K562 (cell line): ENCODE data around the gene TLR6. TPM values are rescaled to one million over a fixed set of nuclear protein-coding genes. Genes with fewer than 3 reads are reported as not detected.

ENCODE experiments used
- ATAC-seq: fragments of 200-7000 bp; cut with Tn5 transposase; 3 replicates; pipeline ENCODE4 v1.9.1; 2020; ENCODE audit warnings: moderate library complexity
- BruUV-seq: library from RNA; stranded (reverse); fragments of 400-500 nt; replicated peaks from 2 replicates; lab custom pipeline; 2021; lab: Mats Ljungman, UMichigan
- CTCF ChIA-PET: fragments of 300-600 bp; formaldehyde crosslinking; extraction: SDS; loops from one replicate; lab custom pipeline; 2021; ENCODE audit warnings: low intra/inter-chr PET ratio; lab: Yijun Ruan, JAX
- POLR2A ChIA-PET: fragments of 300-600, 350-650 bp; sonication (Branson Sonifier 250); formaldehyde crosslinking; extraction: SDS; loops from one replicate; lab custom pipeline; 2021; ENCODE audit warnings: antibody characterized with exemption, inconsistent platforms; lab: Yijun Ruan, JAX
- DNase-seq, 4 experiments: peaks; one replicate each; pipeline versions ENCODE4 v3.0.0 to v3.0.0-alpha.2; 2011 to 2018; ENCODE audit warnings: low spot score in 3 of 4, mixed read lengths in 3 of 4; ENCODE audit errors: extremely low read depth in 1 of 4
- FAIRE-seq: peaks from 2 replicates; lab custom pipeline; 2011; peaks lifted over from hg19 to GRCh38; lab: Jason Lieb, UNC
- H2AFZ ChIP-seq: 2 replicates; pipeline ENCODE4 v1.6.0; 2011; ENCODE audit warnings: low read depth, low read length, control low read depth, inconsistent platforms
- H3K27ac ChIP-seq: fragments of 200-600 bp; 3 replicates; pipeline ENCODE4 v1.8.0; 2011; ENCODE audit warnings: low read depth, mild to moderate bottlenecking, control low read depth, inconsistent platforms, low read length, moderate library complexity, mixed read lengths; ENCODE audit errors: extremely low read depth
- H3K27me3 ChIP-seq, 2 experiments: fragments of 300-600 bp in 1 of 2; 2 replicates in 1 of 2; 3 replicates in 1 of 2; pipeline versions ENCODE4 v1.6.0 to v1.8.0; 2011; ENCODE audit warnings: inconsistent platforms in 2 of 2, low read length in 2 of 2, mild to moderate bottlenecking in 1 of 2, mixed read lengths in 1 of 2, moderate library complexity in 1 of 2; ENCODE audit not compliant: control insufficient read depth in 2 of 2, insufficient read depth in 2 of 2
- H3K36me3 ChIP-seq: fragments of 300-600 bp; 3 replicates; pipeline ENCODE4 v1.8.0; 2011; ENCODE audit warnings: mild to moderate bottlenecking, low read length, inconsistent platforms; ENCODE audit not compliant: control insufficient read depth, insufficient read depth
- H3K4me1 ChIP-seq, 2 experiments: fragments of 200-600 bp in 1 of 2; replicated peaks in 1 of 2; 2 replicates in 1 of 2; 3 replicates in 1 of 2; pipeline versions ENCODE4 v1.5.1 to v1.8.0; 2011; ENCODE audit warnings: inconsistent platforms in 2 of 2, low read length in 2 of 2, mild to moderate bottlenecking in 1 of 2, mixed read lengths in 1 of 2, moderate library complexity in 1 of 2; ENCODE audit not compliant: control insufficient read depth in 2 of 2, insufficient read depth in 2 of 2
- H3K4me2 ChIP-seq: 2 replicates; pipeline ENCODE4 v1.6.1; 2011; ENCODE audit warnings: low read length, control low read depth, inconsistent platforms, mixed read lengths; ENCODE audit not compliant: insufficient read depth
- H3K4me3 ChIP-seq: fragments of 200-600 bp; sonication (generic), shearing (Covaris generic); 2 replicates; pipeline ENCODE4 v1.5.1; 2016; ENCODE audit warnings: control low read depth, inconsistent platforms
- H3K79me2 ChIP-seq: fragments of 200-600 bp; 3 replicates; pipeline ENCODE4 v1.8.0; 2011; ENCODE audit warnings: low read length, inconsistent platforms; ENCODE audit not compliant: control insufficient read depth, insufficient read depth
- H3K9ac ChIP-seq, 2 experiments: 2 replicates each; pipeline versions ENCODE4 v1.6.0 to v1.6.1; 2011; ENCODE audit warnings: low read depth in 2 of 2, low read length in 2 of 2, control low read depth in 1 of 2, inconsistent platforms in 1 of 2, mild to moderate bottlenecking in 1 of 2, mixed read lengths in 1 of 2; ENCODE audit not compliant: insufficient read depth in 1 of 2
- H3K9me1 ChIP-seq: one replicate; pipeline ENCODE4 v1.6.0; 2011; ENCODE audit warnings: inconsistent platforms, mild to moderate bottlenecking, low read length, moderate library complexity; ENCODE audit not compliant: control insufficient read depth, insufficient read depth
- H3K9me3 ChIP-seq: replicated peaks from 2 replicates; pipeline ENCODE4 v1.5.1; 2011; ENCODE audit warnings: low read depth, low read length, inconsistent platforms; ENCODE audit not compliant: control insufficient read depth, insufficient read depth
- H4K20me1 ChIP-seq: replicated peaks from 2 replicates; pipeline ENCODE4 v1.6.1; 2011; ENCODE audit warnings: low read length, inconsistent platforms, mixed read lengths; ENCODE audit not compliant: control insufficient read depth, insufficient read depth
- FOXP1 ChIP-seq: sonication (generic); formaldehyde crosslinking; IDR thresholded peaks from 2 replicates; pipeline ENCODE4 v1.8.0; 2022; ENCODE audit warnings: mild to moderate bottlenecking, missing genetic modification reagents
- HDAC2 ChIP-seq: fragments of 450-650 bp; IDR thresholded peaks from 2 replicates; pipeline ENCODE4 v1.6.1; 2016; ENCODE audit warnings: mild to moderate bottlenecking
- HNRNPLL ChIP-seq: fragments of 200-400 bp; formaldehyde crosslinking; IDR thresholded peaks from 2 replicates; pipeline ENCODE4 v1.6.1; 2017; ENCODE audit warnings: low read length, low read depth, mild to moderate bottlenecking; ENCODE audit not compliant: poor library complexity, severe bottlenecking
- KHSRP ChIP-seq: fragments of 450-650 bp; IDR thresholded peaks from 2 replicates; pipeline ENCODE4 v1.6.1; 2017
- RHOXF2B ChIP-seq: fragments of 250-450 bp; sonication (Bioruptor Pico); conservative IDR thresholded peaks from 2 replicates; pipeline ENCODE4 v1.5.1; 2021
- SRSF3 ChIP-seq: fragments of 200-400 bp; formaldehyde crosslinking; IDR thresholded peaks from 2 replicates; pipeline ENCODE4 v1.6.1; 2016; ENCODE audit warnings: mild to moderate bottlenecking, low read length, moderate library complexity; ENCODE audit not compliant: insufficient read depth
- ZBTB1 ChIP-seq: sonication (generic); formaldehyde crosslinking; IDR thresholded peaks from 2 replicates; pipeline ENCODE4 v1.8.1; 2023; ENCODE audit warnings: missing genetic modification reagents, low read depth, mild to moderate bottlenecking, borderline replicate concordance
- ZNF589 ChIP-seq: fragments of 200-800 bp; sonication (Bioruptor generic); IDR thresholded peaks from 2 replicates; pipeline ENCODE4 v1.6.1; 2016; ENCODE audit warnings: low read depth, missing genetic modification characterization, missing compliant biosample characterization
- WGBS: fragments of 100-300 bp; shearing (Covaris generic); methylation state at CpG from one replicate; pipeline ENCODE4 v1.1.6; 2016; ENCODE audit warnings: low coverage, mixed read lengths; ENCODE audit not compliant: insufficient coverage; ENCODE audit errors: missing lambda C conversion rate; 5-methylcytosine and 5-hydroxymethylcytosine counted together
- in situ Hi-C: fragments of 300-500 bp; cut with MboI; formaldehyde crosslinking; loops from 4 replicates; pipeline ENCODE4 v1.15.0; 2018; ENCODE audit warnings: inconsistent platforms, mixed read lengths
- intact Hi-C: fragments of 100-400 bp; cut with micrococcal nuclease; formaldehyde crosslinking; loops from 2 replicates; pipeline ENCODE4 v1.14.2; 2022
- polyA plus RNA-seq, 8 experiments: library from polyadenylated mRNA; depleted of rRNA in 4 of 8; stranded (reverse) in 5 of 8; unstranded in 3 of 8; fragments of >200 nt; fragmentation: Nextera tagmentation in 2 of 8; fragmentation: Illumina TruSeq in 1 of 8; extraction: Ambion mirVana in 2 of 8; extraction: Trizol in 1 of 8; gene quantifications; 2 replicates each; pipeline versions ENCODE4 v1.2.1 to v1.2.3, GENCODE V29; 2011 to 2014; ENCODE audit warnings: inconsistent platforms in 1 of 8, missing spikeins in 1 of 8
- total RNA-seq, 7 experiments: library from RNA; depleted of rRNA in 6 of 7; stranded (reverse); fragments of >200 nt in 6 of 7; fragmentation: Illumina TruSeq in 2 of 7; extraction: Trizol in 2 of 7; gene quantifications; 2 replicates each; pipeline versions ENCODE4 v1.2.1 to v1.2.3, GENCODE V29; 2011 to 2021; ENCODE audit warnings: low replicate concordance in 1 of 7

TLR6 gene
- total and polyA plus RNA-seq, 9 of the 15 experiments (the other 6 are each of a cell fraction or from before 2014, with no cell fraction given), result 0.08 to 1.9 (median 0.91) TPM

DNA sequence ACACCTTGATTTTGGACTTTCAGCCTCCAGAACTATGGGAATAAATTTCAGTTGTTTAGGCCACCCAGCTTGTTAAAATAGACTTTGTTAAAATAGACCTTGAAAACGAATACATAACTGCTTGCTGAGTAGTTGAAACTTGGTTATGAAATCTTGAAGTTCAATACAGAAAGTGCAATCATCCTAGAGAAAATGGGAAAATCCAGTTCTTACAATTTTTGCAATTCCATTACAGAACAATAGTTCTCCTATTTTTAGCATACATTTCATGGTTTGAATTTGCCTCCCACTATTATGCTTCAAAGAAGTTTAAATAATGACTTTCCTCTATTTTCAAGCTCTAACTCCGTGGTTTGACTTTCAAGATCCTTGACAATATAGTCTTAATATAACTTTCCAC lies 62.6 kb downstream of the TLR6 start:
- ATAC-seq (no peak), DNase-seq (no peak), FAIRE-seq (no peak)
- CTCF ChIA-PET, result no interaction called here
- Histone ChIP-seq H3K4me2 (no peak overlapping the region), H3K27me3 (peaks cover 3 to 10% of the 10 kb centered on the region in 2 experiments; a peak in 3 of 5 replicates), H2AFZ (no peak overlapping the region), H3K4me1 (no peaks in the 10 kb centered on the region), H3K27ac (no peak overlapping the region), H3K79me2 (no peaks in the 10 kb centered on the region), H4K20me1 (no peaks in the 10 kb centered on the region), H3K9me3 (no peaks in the 10 kb centered on the region), H3K4me3 (no peak overlapping the region), H3K9me1 (no peaks in the 10 kb centered on the region), H3K9ac (no peak overlapping the region), H3K36me3 (no peaks in the 10 kb centered on the region)
- POLR2A ChIA-PET, result interaction anchor here (0.6 to 1.6 kb wide), 2 partner anchors 12 to 52 kb away, joined by 3 read pairs; partner anchors contain the start of gene TLR10
- no peak for TF ChIP-seq FOXP1 (CRISPR knock-in tag)
- TF ChIP-seq ZBTB1 (CRISPR knock-in tag), result no peak
- intact Hi-C loops (no loop called here), in situ Hi-C loops (no loop called here)
- BruUV-seq, result no TSS peak
- 3% methylated on average over 2 of the region's 2 CpGs for WGBS

GRCh38 chr4:38791010-38791409 lies 65.6 kb downstream of the TLR6 start:
- ChIA-PET POLR2A (interaction anchor here (0.8 kb wide), 1 partner anchor 416 kb away, joined by 3 read pairs; no protein-coding TSS in a partner anchor), CTCF (no interaction called here)
- in situ Hi-C loops (no loop called here), intact Hi-C loops (no loop called here)
- Histone ChIP-seq H2AFZ (no peak overlapping the region), H3K4me2 (no peak overlapping the region), H4K20me1 (no peaks in the 10 kb centered on the region), H3K4me3 (no peak overlapping the region), H3K79me2 (no peaks in the 10 kb centered on the region), H3K27ac (no peak overlapping the region), H3K4me1 (no peaks in the 10 kb centered on the region), H3K36me3 (no peaks in the 10 kb centered on the region), H3K9me1 (no peaks in the 10 kb centered on the region), H3K9me3 (no peaks in the 10 kb centered on the region), H3K27me3 (peaks cover 3 to 5% of the 10 kb centered on the region in 2 experiments; a peak in 3 of 5 replicates), H3K9ac (no peak overlapping the region)
- BruUV-seq, result no TSS peak
- DNase-seq (no peak), FAIRE-seq (no peak), ATAC-seq (no peak)
- WGBS, result 0% methylated on average over 2 of the region's 2 CpGs
- TF ChIP-seq RHOXF2B (no peak), ZNF589 (no peak), KHSRP (no peak), HNRNPLL (no peak), SRSF3 (no peak), HDAC2 (no peak), ZBTB1 (CRISPR knock-in tag) (no peak)
